Subcutaneous adipose tissue (tissue), 4 donors: Measurements from ENCODE around the gene GABRG3. TPM values are rescaled to one million over a fixed set of nuclear protein-coding genes. Genes with fewer than 3 reads are reported as not detected.

Source experiments
- total RNA-seq, 4 donors: library from RNA; depleted of rRNA; stranded (reverse); fragments of >200 nt; gene quantifications; one replicate each; pipeline ENCODE4 v1.1.0, GENCODE V29; 2016
- TF ChIP-seq, protein P1 (sequence below): fragments of 450-650 bp; IDR thresholded peaks from one replicate; pipeline ENCODE4 v1.5.1; 2016; ENCODE audit warnings: low read depth, mild to moderate bottlenecking, control low read depth, antibody characterized with exemption, moderate library complexity

The GABRG3 gene
- total RNA-seq, 4 donors from 2014 or later, result not detected

DNA sequence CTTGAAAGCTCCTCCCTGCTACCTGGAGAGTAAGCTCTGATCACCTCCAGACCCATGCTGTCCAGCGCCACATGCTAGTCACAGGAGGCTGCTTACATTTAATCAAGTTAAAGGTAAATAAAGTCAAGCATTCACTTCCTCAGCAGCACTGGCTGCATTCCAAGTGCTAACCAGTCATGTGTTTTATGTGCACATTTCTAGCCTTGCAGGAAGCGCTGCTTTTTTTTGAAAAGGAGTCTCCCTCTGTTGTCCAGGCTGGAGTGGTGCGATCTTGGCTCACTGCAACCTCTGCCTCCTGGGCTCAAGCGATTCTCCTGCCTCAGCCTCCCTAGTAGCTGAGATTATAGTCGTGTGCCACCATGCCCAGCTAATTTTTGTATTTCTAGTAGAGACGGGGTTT is 279.2 kb downstream of the GABRG3 start:
- TF ChIP-seq, protein P1, sequence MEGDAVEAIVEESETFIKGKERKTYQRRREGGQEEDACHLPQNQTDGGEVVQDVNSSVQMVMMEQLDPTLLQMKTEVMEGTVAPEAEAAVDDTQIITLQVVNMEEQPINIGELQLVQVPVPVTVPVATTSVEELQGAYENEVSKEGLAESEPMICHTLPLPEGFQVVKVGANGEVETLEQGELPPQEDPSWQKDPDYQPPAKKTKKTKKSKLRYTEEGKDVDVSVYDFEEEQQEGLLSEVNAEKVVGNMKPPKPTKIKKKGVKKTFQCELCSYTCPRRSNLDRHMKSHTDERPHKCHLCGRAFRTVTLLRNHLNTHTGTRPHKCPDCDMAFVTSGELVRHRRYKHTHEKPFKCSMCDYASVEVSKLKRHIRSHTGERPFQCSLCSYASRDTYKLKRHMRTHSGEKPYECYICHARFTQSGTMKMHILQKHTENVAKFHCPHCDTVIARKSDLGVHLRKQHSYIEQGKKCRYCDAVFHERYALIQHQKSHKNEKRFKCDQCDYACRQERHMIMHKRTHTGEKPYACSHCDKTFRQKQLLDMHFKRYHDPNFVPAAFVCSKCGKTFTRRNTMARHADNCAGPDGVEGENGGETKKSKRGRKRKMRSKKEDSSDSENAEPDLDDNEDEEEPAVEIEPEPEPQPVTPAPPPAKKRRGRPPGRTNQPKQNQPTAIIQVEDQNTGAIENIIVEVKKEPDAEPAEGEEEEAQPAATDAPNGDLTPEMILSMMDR, result no peak

DNA sequence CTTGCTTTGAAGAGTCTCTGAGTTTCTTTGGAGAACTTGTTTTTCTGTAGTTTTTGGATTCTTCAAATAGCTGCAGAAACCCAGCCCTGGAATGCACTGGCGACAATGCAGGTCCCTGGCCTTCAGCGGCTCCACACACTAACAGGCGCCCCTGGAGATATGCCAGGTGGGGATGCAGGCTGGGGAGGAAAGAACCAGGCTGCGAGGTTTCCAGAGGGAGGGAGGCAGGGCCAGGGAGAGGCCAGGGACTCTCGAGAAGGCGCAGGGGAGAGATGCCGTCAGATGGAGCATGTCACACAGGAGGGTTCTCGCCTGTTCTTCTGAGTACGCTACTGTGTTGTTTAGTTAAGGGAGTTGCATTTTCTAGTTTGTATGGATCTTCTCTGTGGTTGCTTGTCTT is 283.1 kb downstream of the GABRG3 start:
- TF ChIP-seq, protein P1, result no peak

DNA sequence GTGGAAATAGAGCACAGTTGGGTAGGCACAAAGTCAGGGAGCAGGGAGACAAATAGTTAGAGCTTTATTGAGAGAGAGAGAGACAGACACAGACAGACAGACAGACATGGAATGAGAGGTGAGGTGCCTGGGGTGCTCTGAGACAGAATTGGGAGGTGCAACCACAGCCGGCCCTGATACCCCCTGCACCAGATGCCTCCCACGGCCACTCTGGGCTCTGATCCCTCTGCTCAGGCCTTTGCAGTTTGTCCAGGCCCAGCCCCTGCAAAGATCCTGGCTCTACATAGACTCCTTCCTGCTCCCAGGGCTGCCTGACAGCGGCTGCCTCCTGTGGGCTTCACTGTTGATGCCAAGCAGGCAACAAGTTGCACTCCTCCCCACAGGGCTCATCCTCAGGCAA is 283.8 kb downstream of the GABRG3 start:
- TF ChIP-seq, protein P1, result no peak

DNA sequence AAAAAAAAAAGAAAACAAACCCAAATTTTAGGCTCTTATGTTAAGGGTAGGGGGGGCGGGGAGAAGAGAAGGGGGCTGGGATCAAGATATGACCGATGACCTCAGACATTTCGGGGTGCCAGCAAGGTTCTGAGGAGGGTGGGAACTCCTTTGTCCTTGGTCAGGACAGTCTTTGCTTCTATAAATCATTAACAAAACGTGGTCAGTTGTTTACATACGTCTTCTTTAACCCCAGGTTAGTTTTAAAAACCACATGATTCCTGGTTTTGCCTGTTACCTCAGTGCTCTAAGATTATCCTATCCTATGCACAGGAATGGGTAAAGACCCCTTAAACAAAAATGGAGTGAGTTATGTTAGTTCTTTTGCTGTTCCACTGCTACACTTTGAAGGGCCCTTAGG is 285.5 kb downstream of the GABRG3 start:
- TF ChIP-seq, protein P1, result no peak

DNA sequence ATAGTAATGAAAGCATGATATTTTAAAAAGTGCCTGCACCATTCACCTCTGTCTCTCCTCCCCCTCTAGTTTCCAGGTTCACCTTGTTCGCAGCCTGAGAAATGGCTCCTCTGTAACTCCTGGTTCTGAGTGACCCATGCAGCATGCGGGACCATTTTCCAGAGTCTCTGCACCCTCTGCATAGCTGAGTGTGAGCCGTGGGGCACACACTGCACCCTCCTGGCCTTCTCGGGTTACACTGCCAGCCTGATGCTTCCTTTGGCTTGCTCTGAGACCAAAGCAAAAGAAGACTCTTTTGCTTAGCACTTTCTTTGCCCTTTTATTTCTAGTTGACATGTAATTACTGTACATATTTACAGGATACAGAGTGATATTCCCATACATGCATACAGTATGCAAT is 287.3 kb downstream of the GABRG3 start:
- TF ChIP-seq, protein P1, result no peak

DNA sequence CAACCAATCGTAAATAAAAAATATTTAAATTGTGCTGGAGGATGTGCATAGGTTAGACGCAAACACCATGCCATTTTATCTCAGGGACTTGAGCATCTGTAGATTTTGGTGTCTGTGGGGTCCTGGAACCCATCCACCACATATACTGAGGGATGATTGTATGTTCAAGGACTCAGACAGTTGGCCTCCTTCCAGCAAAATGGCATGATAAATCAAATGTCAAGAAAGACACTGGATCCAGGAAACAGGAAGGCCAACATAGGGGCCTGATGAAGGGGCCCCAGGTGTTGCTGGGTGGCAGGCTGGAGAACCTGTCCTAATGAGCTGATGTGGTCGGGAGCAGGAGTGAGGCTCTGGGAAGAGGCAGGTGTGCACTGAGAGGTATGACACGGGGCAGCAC is 289.5 kb downstream of the GABRG3 start:
- TF ChIP-seq, protein P1, result no peak

DNA sequence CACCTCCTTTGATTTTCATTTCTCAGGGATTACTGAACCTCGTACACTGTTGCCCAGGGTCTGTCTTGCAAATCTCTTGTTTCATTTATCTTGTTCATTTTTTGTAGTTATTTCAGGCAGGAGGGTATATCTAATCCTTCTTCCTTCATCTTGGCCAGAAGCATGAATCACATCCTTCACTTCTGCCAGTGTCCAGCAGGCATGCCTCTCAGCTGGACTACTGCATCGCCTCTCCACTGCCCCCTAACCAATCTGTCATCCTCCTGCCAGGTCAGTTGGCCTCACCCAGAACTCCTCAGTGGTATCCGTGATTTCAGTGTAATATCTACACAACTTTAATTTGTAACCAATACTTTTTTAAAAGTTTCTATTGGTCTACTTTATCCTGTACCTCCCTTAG is 297.9 kb downstream of the GABRG3 start:
- TF ChIP-seq, protein P1, result no peak
